Hepatocyte (in vitro differentiated cells): Measurements from ENCODE around the gene SARDH. TPM values are rescaled to one million over a fixed set of nuclear protein-coding genes. Genes with fewer than 3 reads are reported as not detected.

ENCODE experiments used
- DNase-seq: peaks from one replicate; pipeline ENCODE4 v3.0.0-alpha.2; 2016; ENCODE audit warnings: low spot score
- H2AFZ ChIP-seq: fragments of 200-600 bp; sonication (generic); 2 replicates; pipeline ENCODE4 v1.6.0; 2016; ENCODE audit warnings: antibody characterized with exemption, mild to moderate bottlenecking
- H3K27ac ChIP-seq: fragments of 200-600 bp; sonication (generic); 2 replicates; pipeline ENCODE4 v1.5.1; 2016; ENCODE audit warnings: mild to moderate bottlenecking
- H3K27me3 ChIP-seq: fragments of 200-600 bp; sonication (generic); 2 replicates; pipeline ENCODE4 v1.6.1; 2016
- H3K36me3 ChIP-seq: fragments of 200-600 bp; sonication (generic); replicated peaks from 2 replicates; pipeline ENCODE4 v1.5.1; 2016; ENCODE audit warnings: low read depth; ENCODE audit not compliant: insufficient read depth
- H3K4me1 ChIP-seq: fragments of 200-600 bp; sonication (generic); 2 replicates; pipeline ENCODE4 v1.5.1; 2016; ENCODE audit warnings: mild to moderate bottlenecking, moderate library complexity; ENCODE audit not compliant: insufficient read depth
- H3K4me2 ChIP-seq: fragments of 200-600 bp; sonication (generic); 2 replicates; pipeline ENCODE4 v1.6.0; 2016
- H3K4me3 ChIP-seq: fragments of 200-600 bp; sonication (generic); 2 replicates; pipeline ENCODE4 v1.5.1; 2016; ENCODE audit warnings: mild to moderate bottlenecking
- H3K79me2 ChIP-seq: fragments of 200-600 bp; sonication (generic); 2 replicates; pipeline ENCODE4 v1.6.0; 2017; ENCODE audit warnings: mild to moderate bottlenecking
- H3K9me2 ChIP-seq: fragments of 200-600 bp; sonication (generic); replicated peaks from 2 replicates; pipeline ENCODE4 v1.6.0; 2017; ENCODE audit warnings: mild to moderate bottlenecking; ENCODE audit not compliant: insufficient read depth
- H3K9me3 ChIP-seq: fragments of 200-600 bp; sonication (generic); 2 replicates; pipeline ENCODE4 v1.5.1; 2016; ENCODE audit warnings: low read depth, mild to moderate bottlenecking
- H4K20me1 ChIP-seq: fragments of 200-600 bp; sonication (generic); 2 replicates; pipeline ENCODE4 v1.6.0; 2016; ENCODE audit warnings: mild to moderate bottlenecking; ENCODE audit not compliant: insufficient read depth, poor library complexity, severe bottlenecking
- CTCF ChIP-seq: fragments of 200-600 bp; sonication (generic); IDR thresholded peaks from 2 replicates; pipeline ENCODE4 v1.5.1; 2016; ENCODE audit warnings: antibody characterized with exemption, mild to moderate bottlenecking; ENCODE audit not compliant: poor library complexity
- EZH2 ChIP-seq: fragments of 200-600 bp; sonication (generic); IDR thresholded peaks from 2 replicates; pipeline ENCODE4 v1.6.1; 2016; ENCODE audit warnings: antibody characterized with exemption, mild to moderate bottlenecking, borderline replicate concordance
- EZH2phosphoT487 ChIP-seq: fragments of 200-600 bp; sonication (generic); IDR thresholded peaks from one replicate; pipeline ENCODE4 v1.6.1; 2018; ENCODE audit warnings: antibody characterized with exemption, mild to moderate bottlenecking, low read depth, moderate library complexity; ENCODE audit not compliant: unreplicated experiment, severe bottlenecking
- WGBS: methylation state at CpG from one replicate; pipeline ENCODE4 v1.1.6; 2016; ENCODE audit warnings: low lambda C conversion rate; ENCODE audit errors: missing lambda C conversion rate; 5-methylcytosine and 5-hydroxymethylcytosine counted together
- polyA plus RNA-seq: library from polyadenylated mRNA; unstranded; fragments of >200 nt; fragmentation: Nextera tagmentation; extraction: Ambion mirVana; gene quantifications from 2 replicates; pipeline ENCODE4 v1.2.1, GENCODE V29; 2016
- total RNA-seq: library from RNA; depleted of rRNA; stranded (reverse); fragments of >200 nt; gene quantifications from 2 replicates; pipeline ENCODE4 v1.2.3, GENCODE V29; 2014

The SARDH gene
- total and polyA plus RNA-seq, 2 experiments from 2014 or later: 7.5 to 9.8 TPM

GRCh38 chr9:133633681-133634080 lies 104.5 kb downstream of the SARDH start:
- Histone ChIP-seq H3K27me3 (no peaks in the 10 kb centered on the region), H3K9me3 (no peaks in the 10 kb centered on the region)

GRCh38 chr9:133632806-133633680 lies 105.1 kb downstream of the SARDH start:
- no peak overlapping the region for H3K4me2 ChIP-seq
- H3K79me2 ChIP-seq: no peaks in the 10 kb centered on the region
- no peaks in the 10 kb centered on the region for H3K36me3 ChIP-seq
- no peak overlapping the region for H2AFZ ChIP-seq
- H3K27me3 ChIP-seq: no peaks in the 10 kb centered on the region
- no peaks in the 10 kb centered on the region for H4K20me1 ChIP-seq
- H3K9me3 ChIP-seq: no peaks in the 10 kb centered on the region
- no peaks in the 10 kb centered on the region for H3K4me1 ChIP-seq
- DNase-seq: no peak
- no peak overlapping the region for H3K4me3 ChIP-seq
- TF ChIP-seq EZH2: no peak
- no peak for TF ChIP-seq CTCF
- no peak for TF ChIP-seq EZH2phosphoT487
- WGBS: 77% methylated on average over 26 of the region's 27 CpGs
- H3K9me2 ChIP-seq: no peaks in the 10 kb centered on the region
- H3K27ac ChIP-seq: no peak overlapping the region

More at GRCh38 chr9:133633681-133634080, 104.5 kb downstream of the SARDH start:
- Histone ChIP-seq H3K79me2 (no peaks in the 10 kb centered on the region), H3K4me1 (no peaks in the 10 kb centered on the region), H3K4me3 (no peak overlapping the region), H3K4me2 (no peak overlapping the region), H2AFZ (no peak overlapping the region), H3K9me2 (no peaks in the 10 kb centered on the region), H4K20me1 (no peaks in the 10 kb centered on the region), H3K36me3 (no peaks in the 10 kb centered on the region), H3K27ac (no peak overlapping the region)
- TF ChIP-seq CTCF: no peak
- 69% methylated on average over 8 of the region's 8 CpGs for WGBS
- DNase-seq: no peak

- no peaks in the 10 kb centered on the region for H3K36me3 ChIP-seq
- no peaks in the 10 kb centered on the region for H3K79me2 ChIP-seq
- H3K27me3 ChIP-seq: no peaks in the 10 kb centered on the region
- WGBS: 92% methylated on average over 12 of the region's 12 CpGs
- no peak for TF ChIP-seq EZH2phosphoT487
- TF ChIP-seq CTCF: no peak
- no peak for TF ChIP-seq EZH2
- H3K9me3 ChIP-seq: no peaks in the 10 kb centered on the region
- H3K9me2 ChIP-seq: no peaks in the 10 kb centered on the region
- no peak overlapping the region for H3K4me2 ChIP-seq
- H2AFZ ChIP-seq: no peak overlapping the region
- no peaks in the 10 kb centered on the region for H4K20me1 ChIP-seq
- no peaks in the 10 kb centered on the region for H3K4me1 ChIP-seq
- no peak overlapping the region for H3K4me3 ChIP-seq
- H3K27ac ChIP-seq: no peak overlapping the region
- DNase-seq: no peak
Measured at GRCh38 chr9:133631111-133631510, 107.0 kb downstream of the SARDH start.
